LNCAP (cell line): ENCODE results near the gene CDC16.

ENCODE experiments used
- CTCF ChIP-seq: fragments of 450-650 bp; IDR thresholded peaks from 2 replicates; pipeline ENCODE4 v1.5.1; 2017; ENCODE audit warnings: mild to moderate bottlenecking

CDC16 gene

GRCh38 chr13:114269281-114269770 lies 34.6 kb downstream of the CDC16 start:
- TF ChIP-seq CTCF, result no peak

- no peak for TF ChIP-seq CTCF
Measured at GRCh38 chr13:114272977-114273376, 38.3 kb downstream of the CDC16 start.

GRCh38 chr13:114275304-114275703 lies 40.6 kb downstream of the CDC16 start:
- no peak for TF ChIP-seq CTCF

GRCh38 chr13:114279146-114279545 lies 44.4 kb downstream of the CDC16 start:
- no peak for TF ChIP-seq CTCF

- TF ChIP-seq CTCF, result no peak
Measured at GRCh38 chr13:114279758-114280355, 45.2 kb downstream of the CDC16 start.

GRCh38 chr13:114281351-114282040 lies 46.8 kb downstream of the CDC16 start, which contains the start of gene UPF3A:
UPF3A (plus strand) TSS chr13:114281601; CDS start chr13:114281640, 39 bp downstream.
- no peak for TF ChIP-seq CTCF

- TF ChIP-seq CTCF, result no peak
Measured at GRCh38 chr13:114282041-114282670, 47.5 kb downstream of the CDC16 start.
